H1 (cell line): ENCODE results near the gene HOTAIR. TPM values are rescaled to one million over a fixed set of nuclear protein-coding genes. Genes with fewer than 3 reads are reported as not detected.

Source experiments
- CTCF ChIA-PET: fragments of 300-600 bp; sonication (Branson Sonifier 250); formaldehyde crosslinking; loops from one replicate; lab custom pipeline; 2021; ENCODE audit not compliant: partially characterized antibody; lab: Charles Lee
- POLR2A ChIA-PET: fragments of 300-600 bp; sonication (Branson Sonifier 250); formaldehyde crosslinking; loops from one replicate; lab custom pipeline; 2021; ENCODE audit warnings: inconsistent platforms; ENCODE audit not compliant: partially characterized antibody; lab: Charles Lee
- DNase-seq, 2 experiments: peaks; one replicate each; pipeline versions ENCODE4 v3.0.0 to v3.0.0-alpha.2; 2010 to 2022; ENCODE audit warnings: low spot score in 2 of 2, low read depth in 1 of 2, mixed read lengths in 1 of 2
- FAIRE-seq: peaks from 2 replicates; lab custom pipeline; 2011; peaks lifted over from hg19 to GRCh38; lab: Jason Lieb, UNC
- H2AFZ ChIP-seq: 2 replicates; pipeline ENCODE4 v1.8.1; 2012; ENCODE audit warnings: low read length, inconsistent platforms
- H2AK5ac ChIP-seq: 2 replicates; pipeline ENCODE4 v1.6.1; 2013; ENCODE audit warnings: low read depth, low read length
- H2BK120ac ChIP-seq: replicated peaks from 2 replicates; pipeline ENCODE3; 2013; ENCODE audit warnings: low read depth, low read length, inconsistent platforms
- H2BK12ac ChIP-seq: 2 replicates; pipeline ENCODE4 v1.6.1; 2013; ENCODE audit warnings: low read depth, low read length
- H2BK15ac ChIP-seq: 2 replicates; pipeline ENCODE4 v1.6.1; 2013; ENCODE audit warnings: low read length
- H2BK20ac ChIP-seq: 2 replicates; pipeline ENCODE4 v1.6.1; 2013; ENCODE audit warnings: low read length
- H2BK5ac ChIP-seq: 2 replicates; pipeline ENCODE4 v1.6.1; 2013; ENCODE audit warnings: low read depth, low read length
- H3K14ac ChIP-seq: 2 replicates; pipeline ENCODE4 v1.6.1; 2013; ENCODE audit warnings: inconsistent platforms; ENCODE audit not compliant: insufficient read length
- H3K18ac ChIP-seq: 2 replicates; pipeline ENCODE4 v1.6.1; 2013; ENCODE audit warnings: low read length; ENCODE audit errors: extremely low read depth
- H3K23ac ChIP-seq: 2 replicates; pipeline ENCODE4 v1.6.1; 2013; ENCODE audit warnings: inconsistent platforms; ENCODE audit not compliant: insufficient read length
- H3K23me2 ChIP-seq: 2 replicates; pipeline ENCODE4 v1.6.1; 2013; ENCODE audit warnings: low read depth, low read length
- H3K27ac ChIP-seq: 2 replicates; pipeline ENCODE4 v1.6.1; 2011; ENCODE audit warnings: low read depth, low read length, inconsistent platforms
- H3K27me3 ChIP-seq, 4 experiments: replicated peaks in 1 of 4; 1 replicate in 1 of 4; 2 replicates in 3 of 4; pipeline versions ENCODE4 v1.6.1 to v1.8.1; 2011 to 2013; ENCODE audit warnings: low read length in 3 of 4, mild to moderate bottlenecking in 3 of 4, inconsistent platforms in 2 of 4, mixed read lengths in 2 of 4, moderate library complexity in 1 of 4; ENCODE audit not compliant: control insufficient read depth in 3 of 4, insufficient read depth in 3 of 4; ENCODE audit errors: extremely low read depth in 1 of 4
- H3K36me3 ChIP-seq, 4 experiments: 2 replicates each; pipeline versions ENCODE4 v1.6.1 to v1.8.1; 2011 to 2013; ENCODE audit warnings: mild to moderate bottlenecking in 4 of 4, low read length in 3 of 4, moderate library complexity in 2 of 4, control low read depth in 1 of 4, inconsistent platforms in 1 of 4; ENCODE audit not compliant: insufficient read depth in 4 of 4, control insufficient read depth in 2 of 4
- H3K4ac ChIP-seq: replicated peaks from 2 replicates; pipeline ENCODE3; 2013; ENCODE audit warnings: low read length, low read depth, mixed read lengths, inconsistent platforms; ENCODE audit not compliant: insufficient read length
- H3K4me1 ChIP-seq, 4 experiments: replicated peaks in 1 of 4; 1 replicate in 1 of 4; 2 replicates in 3 of 4; pipeline versions ENCODE4 v1.6.1 to v1.8.1; 2011 to 2013; ENCODE audit warnings: low read length in 3 of 4, inconsistent platforms in 2 of 4, mixed read lengths in 1 of 4; ENCODE audit not compliant: insufficient read depth in 4 of 4, control insufficient read depth in 3 of 4
- H3K4me2 ChIP-seq, 2 experiments: 2 replicates each; pipeline versions ENCODE4 v1.6.1 to v1.8.1; 2011 to 2013; ENCODE audit warnings: low read depth in 2 of 2, low read length in 2 of 2, control low read depth in 1 of 2, inconsistent platforms in 1 of 2, mild to moderate bottlenecking in 1 of 2; ENCODE audit not compliant: insufficient read depth in 1 of 2
- H3K4me3 ChIP-seq, 4 experiments: fragments of 200-600, 300-600 bp in 1 of 4; sonication (generic), shearing (Covaris generic), sonication (Bioruptor Twin) in 1 of 4; 2 replicates each; pipeline versions ENCODE4 v1.5.1 to v1.8.1; 2011 to 2016; ENCODE audit warnings: low read length in 4 of 4, low read depth in 3 of 4, control low read depth in 2 of 4, inconsistent platforms in 2 of 4, mild to moderate bottlenecking in 2 of 4, mixed read lengths in 1 of 4, moderate library complexity in 1 of 4; ENCODE audit not compliant: insufficient read depth in 2 of 4; ENCODE audit errors: extremely low read depth in 1 of 4
- H3K56ac ChIP-seq: replicated peaks from 2 replicates; pipeline ENCODE3; 2013; ENCODE audit warnings: low read depth, mild to moderate bottlenecking, mixed read lengths, low read length, inconsistent platforms; ENCODE audit not compliant: insufficient read length
- H3K79me1 ChIP-seq: 2 replicates; pipeline ENCODE4 v1.6.1; 2013; ENCODE audit warnings: low read depth, low read length, control low read depth
- H3K79me2 ChIP-seq, 2 experiments: 2 replicates each; pipeline versions ENCODE4 v1.6.1 to v1.8.1; 2012 to 2013; ENCODE audit warnings: low read length in 2 of 2, mild to moderate bottlenecking in 2 of 2, inconsistent platforms in 1 of 2; ENCODE audit not compliant: insufficient read depth in 2 of 2, control insufficient read depth in 1 of 2
- H3K9ac ChIP-seq, 4 experiments: replicated peaks in 1 of 4; 1 replicate in 1 of 4; 2 replicates in 3 of 4; pipeline versions ENCODE4 v1.6.1 to v1.8.1; 2011 to 2013; ENCODE audit warnings: low read depth in 3 of 4, low read length in 3 of 4, control low read depth in 2 of 4, mild to moderate bottlenecking in 2 of 4, moderate library complexity in 2 of 4, inconsistent platforms in 1 of 4; ENCODE audit errors: extremely low read depth in 1 of 4
- H3K9me3 ChIP-seq, 2 experiments: 2 replicates each; pipeline versions ENCODE4 v1.6.1 to v1.8.1; 2012 to 2013; ENCODE audit warnings: mild to moderate bottlenecking in 2 of 2, moderate library complexity in 2 of 2, control low read depth in 1 of 2, inconsistent platforms in 1 of 2, low read depth in 1 of 2, low read length in 1 of 2, mixed read lengths in 1 of 2; ENCODE audit not compliant: insufficient read depth in 2 of 2
- H4K20me1 ChIP-seq, 2 experiments: replicated peaks in 1 of 2; 2 replicates each; pipeline versions ENCODE3 to v1.8.1; 2011 to 2013; ENCODE audit warnings: inconsistent platforms in 2 of 2, low read length in 2 of 2, mild to moderate bottlenecking in 1 of 2; ENCODE audit not compliant: insufficient read depth in 2 of 2, control insufficient read depth in 1 of 2
- H4K5ac ChIP-seq: 2 replicates; pipeline ENCODE4 v1.6.1; 2013; ENCODE audit warnings: low read length, low read depth, mixed read lengths, inconsistent platforms; ENCODE audit not compliant: insufficient read length
- H4K8ac ChIP-seq: 2 replicates; pipeline ENCODE4 v1.8.0; 2013; ENCODE audit warnings: mild to moderate bottlenecking, moderate library complexity, low read length, inconsistent platforms; ENCODE audit not compliant: insufficient read depth; ENCODE audit errors: extremely low read depth
- H4K91ac ChIP-seq: replicated peaks from 2 replicates; pipeline ENCODE3; 2013; ENCODE audit warnings: low read length, mixed read lengths, inconsistent platforms; ENCODE audit not compliant: insufficient read length
- CBX8 ChIP-seq: fragments of 300-800, 300-1000 bp; sonication (generic); IDR thresholded peaks from 2 replicates; pipeline ENCODE4 v1.7.1; 2016; ENCODE audit warnings: low read depth, low read length, borderline replicate concordance
- POLR2AphosphoS5 ChIP-seq: IDR thresholded peaks from 2 replicates; pipeline ENCODE4 v1.6.1; 2011; ENCODE audit warnings: low read depth, low read length
- RNF2 ChIP-seq: fragments of 200-900, 300-1000 bp; sonication (generic); IDR thresholded peaks from 2 replicates; pipeline ENCODE4 v1.7.1; 2016; ENCODE audit warnings: borderline replicate concordance, low read depth, mild to moderate bottlenecking, antibody characterized with exemption, low read length; ENCODE audit not compliant: poor library complexity, severe bottlenecking; ENCODE audit errors: missing control alignments
- RXRA ChIP-seq: IDR thresholded peaks from 2 replicates; pipeline ENCODE4 v1.6.1; 2011; ENCODE audit warnings: low read depth, mild to moderate bottlenecking, low read length, moderate library complexity; ENCODE audit not compliant: insufficient read depth
- SUZ12 ChIP-seq: fragments of 200-600 bp; sonication (generic); IDR thresholded peaks from 2 replicates; pipeline ENCODE4 v1.6.1; 2012; ENCODE audit warnings: mild to moderate bottlenecking, inconsistent platforms, low read length, moderate library complexity, mixed read lengths
- WGBS, 2 experiments: shearing (Covaris generic) in 1 of 2; methylation state at CpG; one replicate each; pipeline versions ENCODE4 v1.1.6 to v1.1.7; 2013 to 2015; ENCODE audit warnings: low lambda C conversion rate in 2 of 2, mixed read lengths in 2 of 2, inconsistent platforms in 1 of 2, low coverage in 1 of 2, missing lambda C conversion rate in 1 of 2; ENCODE audit not compliant: insufficient replicate concordance in 2 of 2, insufficient coverage in 1 of 2, insufficient read length in 1 of 2; ENCODE audit errors: extremely low coverage in 1 of 2, missing lambda C conversion rate in 1 of 2; 5-methylcytosine and 5-hydroxymethylcytosine counted together
- polyA plus RNA-seq, 7 experiments: library from polyadenylated mRNA; depleted of rRNA in 3 of 7; stranded (reverse) in 5 of 7; unstranded in 2 of 7; fragments of >200 nt in 5 of 7; fragments of 200-250 nt in 2 of 7; gene quantifications; 1 replicate in 5 of 7; 2 replicates in 1 of 7; 4 replicates in 1 of 7; pipeline versions ENCODE4 v1.2.1 to v1.2.3, GENCODE V29; 2011 to 2013; ENCODE audit warnings: missing spikeins in 2 of 7, mixed read lengths in 2 of 7
- total RNA-seq: library from RNA; stranded (reverse); fragmentation: NEBNext Ultra II Directional; extraction: Animal tissue kit (Norgen Biotek cat#: 25700); gene quantifications from 2 replicates; pipeline ENCODE4 v1.2.1, GENCODE V29; 2021
- TF ChIP-seq, protein P1 (sequence below): IDR thresholded peaks from 2 replicates; pipeline ENCODE4 v1.6.1; 2012; ENCODE audit warnings: inconsistent platforms
- TF ChIP-seq, protein P2 (sequence below), 3 experiments: IDR thresholded peaks; 1 replicate in 2 of 3; 2 replicates in 1 of 3; pipeline versions ENCODE4 v1.5.1 to v1.6.1; 2011; ENCODE audit warnings: low read length in 3 of 3, mild to moderate bottlenecking in 3 of 3, inconsistent platforms in 2 of 3, low read depth in 1 of 3, moderate library complexity in 1 of 3; ENCODE audit not compliant: insufficient read depth in 1 of 3; ENCODE audit errors: control extremely low read depth in 1 of 3

Gene HOTAIR
- total and polyA plus RNA-seq, 2 of the 8 experiments (the other 6 are each of a cell fraction or from before 2014, with no cell fraction given): not detected

DNA sequence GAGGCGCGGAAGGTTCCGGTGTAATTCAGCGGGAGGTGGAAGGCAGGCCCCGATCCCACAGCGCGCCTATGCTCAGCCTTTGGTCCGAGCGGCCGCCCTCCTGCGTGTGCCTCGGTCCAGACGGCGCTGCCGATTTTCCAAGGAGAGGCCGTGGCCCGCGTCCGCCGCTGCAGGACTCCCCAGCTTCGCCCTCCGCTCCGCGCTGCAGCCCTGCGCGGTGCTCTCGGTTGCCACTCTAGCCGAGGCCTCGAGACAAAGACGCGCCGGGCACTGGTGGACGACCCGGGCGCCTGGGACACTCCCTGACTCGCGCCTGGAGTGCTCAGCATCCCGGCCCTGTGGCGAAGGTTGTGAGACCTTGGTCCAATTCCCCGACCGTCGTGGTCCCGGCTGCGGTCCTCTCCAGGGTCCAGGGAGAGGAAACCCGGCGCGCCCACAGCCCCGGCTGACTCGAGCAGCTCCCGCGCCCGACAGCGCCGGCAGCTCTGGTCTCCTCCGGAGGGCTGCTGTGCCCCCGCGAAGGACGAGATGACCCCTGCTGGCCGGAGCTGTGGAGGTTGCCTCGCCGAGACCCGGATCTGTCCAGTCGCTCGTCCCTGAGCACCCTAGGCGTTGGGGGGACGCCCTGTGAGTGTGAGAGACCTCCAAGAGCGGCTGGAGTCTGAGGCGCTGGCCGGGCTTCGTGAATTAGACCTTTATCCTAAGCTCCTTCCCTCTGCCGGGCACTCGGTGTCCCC lies 13.6 kb downstream of the HOTAIR start:
- DNase-seq (no peak), FAIRE-seq (no peak)
- Histone ChIP-seq H3K56ac (no peak overlapping the region), H3K4ac (no peak overlapping the region), H2BK20ac (no peak overlapping the region), H2BK5ac (no peak overlapping the region), H3K27ac (no peak overlapping the region), H3K14ac (no peak overlapping the region), H3K4me2 (peak overlapping the region; percentile 19 to 36; a peak in 2 of 4 replicates), H3K79me1 (no peaks in the 10 kb centered on the region), H3K23me2 (no peaks in the 10 kb centered on the region), H3K23ac (no peak overlapping the region), H2AK5ac (no peak overlapping the region), H3K18ac (no peak overlapping the region), H4K5ac (no peak overlapping the region), H2BK15ac (no peak overlapping the region), H3K79me2 (no peaks in the 10 kb centered on the region), H3K27me3 (peaks cover 99 to 100% (median 100%) of the 10 kb centered on the region in 4 experiments), H2BK120ac (no peak overlapping the region), H3K9me3 (no peaks in the 10 kb centered on the region), H4K20me1 (peaks cover 28 to 45% of the 10 kb centered on the region in 2 experiments), H4K91ac (no peak overlapping the region), H3K9ac (no peak overlapping the region), H4K8ac (peak overlapping the region; percentile 84; the same call in 1 of the 2 replicates), H3K36me3 (peaks cover 0 to 8% (median 0%) of the 10 kb centered on the region in 4 experiments; a peak in 1 of 8 replicates), H2AFZ (no peak overlapping the region), H3K4me3 (peak overlapping the region in 1 of 4 experiments; percentile 30; a peak in 1 of 8 replicates), H2BK12ac (no peak overlapping the region), H3K4me1 (peaks cover 0 to 4% (median under 1%) of the 10 kb centered on the region in 4 experiments; a peak in 1 of 7 replicates)
- ChIA-PET POLR2A (interaction anchor here (0.6 to 1.4 kb wide), 2 partner anchors 9 to 18 kb away, joined by 3 read pairs; no protein-coding TSS in a partner anchor), CTCF (interaction anchor here (0.8 to 1.6 kb wide), 12 partner anchors 9 to 418 kb away, joined by 3 to 10 read pairs (median 3); partner anchors contain the start of gene HOXC10)
- 7% methylated on average over 68 of the region's 72 CpGs; no CpG with 5 or more reads in 1 of the 2 experiments for WGBS, 2 experiments
- TF ChIP-seq, protein P1, sequence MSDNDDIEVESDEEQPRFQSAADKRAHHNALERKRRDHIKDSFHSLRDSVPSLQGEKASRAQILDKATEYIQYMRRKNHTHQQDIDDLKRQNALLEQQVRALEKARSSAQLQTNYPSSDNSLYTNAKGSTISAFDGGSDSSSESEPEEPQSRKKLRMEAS: no peak
- no peak for TF ChIP-seq POLR2AphosphoS5
- TF ChIP-seq, protein P2, sequence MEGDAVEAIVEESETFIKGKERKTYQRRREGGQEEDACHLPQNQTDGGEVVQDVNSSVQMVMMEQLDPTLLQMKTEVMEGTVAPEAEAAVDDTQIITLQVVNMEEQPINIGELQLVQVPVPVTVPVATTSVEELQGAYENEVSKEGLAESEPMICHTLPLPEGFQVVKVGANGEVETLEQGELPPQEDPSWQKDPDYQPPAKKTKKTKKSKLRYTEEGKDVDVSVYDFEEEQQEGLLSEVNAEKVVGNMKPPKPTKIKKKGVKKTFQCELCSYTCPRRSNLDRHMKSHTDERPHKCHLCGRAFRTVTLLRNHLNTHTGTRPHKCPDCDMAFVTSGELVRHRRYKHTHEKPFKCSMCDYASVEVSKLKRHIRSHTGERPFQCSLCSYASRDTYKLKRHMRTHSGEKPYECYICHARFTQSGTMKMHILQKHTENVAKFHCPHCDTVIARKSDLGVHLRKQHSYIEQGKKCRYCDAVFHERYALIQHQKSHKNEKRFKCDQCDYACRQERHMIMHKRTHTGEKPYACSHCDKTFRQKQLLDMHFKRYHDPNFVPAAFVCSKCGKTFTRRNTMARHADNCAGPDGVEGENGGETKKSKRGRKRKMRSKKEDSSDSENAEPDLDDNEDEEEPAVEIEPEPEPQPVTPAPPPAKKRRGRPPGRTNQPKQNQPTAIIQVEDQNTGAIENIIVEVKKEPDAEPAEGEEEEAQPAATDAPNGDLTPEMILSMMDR (IDR thresholded peaks at IDR 0.05; ENCODE audit: control extremely low read depth in 1 of 3, insufficient read depth in 1 of 3, low read depth in 1 of 3, low read length in 3 of 3): peak in 2 of 3 experiments; percentile 23 to 27; a peak in 3 of 4 replicates
- peak; percentile 29; the same call in 1 of the 2 replicates for TF ChIP-seq CBX8
- TF ChIP-seq RXRA: no peak
- peak; percentile 99 for TF ChIP-seq SUZ12
- TF ChIP-seq RNF2: peak; percentile 39
